B cell (primary cell): ENCODE measurements around the gene PCDHGA3.

Source experiments
- EZH2 ChIP-seq: IDR thresholded peaks from 2 replicates; pipeline ENCODE4 v1.6.1; 2012; ENCODE audit warnings: borderline replicate concordance, low read depth, mild to moderate bottlenecking, moderate library complexity, low read length; ENCODE audit not compliant: insufficient read depth, poor library complexity, severe bottlenecking
- TF ChIP-seq, protein P1 (sequence below): fragments of 200-600 bp; IDR thresholded peaks from one replicate; pipeline ENCODE4 v1.8.0; 2022; ENCODE audit warnings: antibody characterized with exemption, mild to moderate bottlenecking

DNA sequence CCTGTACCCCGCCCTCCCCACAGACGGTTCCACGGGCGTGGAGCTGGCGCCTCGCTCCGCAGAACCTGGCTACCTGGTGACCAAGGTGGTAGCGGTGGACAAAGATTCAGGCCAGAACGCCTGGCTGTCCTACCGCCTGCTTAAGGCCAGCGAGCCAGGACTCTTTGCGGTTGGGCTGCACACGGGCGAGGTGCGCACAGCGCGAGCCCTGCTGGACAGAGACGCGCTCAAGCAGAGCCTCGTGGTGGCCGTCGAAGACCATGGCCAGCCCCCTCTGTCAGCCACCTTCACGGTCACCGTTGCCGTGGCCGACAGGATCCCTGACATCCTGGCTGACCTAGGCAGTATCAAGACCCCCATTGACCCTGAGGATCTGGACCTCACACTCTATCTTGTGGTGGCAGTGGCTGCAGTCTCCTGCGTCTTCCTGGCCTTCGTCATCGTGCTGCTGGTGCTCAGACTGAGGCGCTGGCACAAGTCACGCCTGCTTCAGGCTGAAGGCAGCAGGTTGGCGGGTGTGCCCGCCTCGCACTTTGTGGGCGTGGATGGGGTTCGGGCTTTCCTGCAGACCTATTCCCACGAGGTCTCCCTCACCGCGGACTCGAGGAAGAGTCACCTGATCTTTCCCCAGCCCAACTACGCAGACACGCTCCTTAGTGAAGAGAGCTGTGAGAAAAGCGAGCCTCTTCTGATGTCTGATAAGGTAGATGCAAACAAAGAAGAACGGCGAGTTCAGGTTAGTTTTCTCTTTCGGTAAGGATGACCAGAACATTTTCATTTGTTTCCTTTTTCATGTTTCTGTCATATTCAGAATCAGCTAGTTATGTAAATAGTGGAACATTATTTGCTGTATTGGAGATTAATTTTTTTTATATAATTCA lies 22.6 kb downstream of the PCDHGA3 start:
- TF ChIP-seq, protein P1, sequence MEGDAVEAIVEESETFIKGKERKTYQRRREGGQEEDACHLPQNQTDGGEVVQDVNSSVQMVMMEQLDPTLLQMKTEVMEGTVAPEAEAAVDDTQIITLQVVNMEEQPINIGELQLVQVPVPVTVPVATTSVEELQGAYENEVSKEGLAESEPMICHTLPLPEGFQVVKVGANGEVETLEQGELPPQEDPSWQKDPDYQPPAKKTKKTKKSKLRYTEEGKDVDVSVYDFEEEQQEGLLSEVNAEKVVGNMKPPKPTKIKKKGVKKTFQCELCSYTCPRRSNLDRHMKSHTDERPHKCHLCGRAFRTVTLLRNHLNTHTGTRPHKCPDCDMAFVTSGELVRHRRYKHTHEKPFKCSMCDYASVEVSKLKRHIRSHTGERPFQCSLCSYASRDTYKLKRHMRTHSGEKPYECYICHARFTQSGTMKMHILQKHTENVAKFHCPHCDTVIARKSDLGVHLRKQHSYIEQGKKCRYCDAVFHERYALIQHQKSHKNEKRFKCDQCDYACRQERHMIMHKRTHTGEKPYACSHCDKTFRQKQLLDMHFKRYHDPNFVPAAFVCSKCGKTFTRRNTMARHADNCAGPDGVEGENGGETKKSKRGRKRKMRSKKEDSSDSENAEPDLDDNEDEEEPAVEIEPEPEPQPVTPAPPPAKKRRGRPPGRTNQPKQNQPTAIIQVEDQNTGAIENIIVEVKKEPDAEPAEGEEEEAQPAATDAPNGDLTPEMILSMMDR, result no peak
- TF ChIP-seq EZH2, result no peak
